HG03103 (cell line): Measurements from ENCODE around the gene POLR2E.
"Not testable (repeated sequence)": the region's sequence is repeated elsewhere in the genome, so short reads cannot be mapped to it uniquely, and the experiment has no call there.

Experiments used
- ATAC-seq: cut with Tn5 transposase; IDR thresholded peaks from one replicate; pipeline ENCODE4 v1.9.1; 2021; ENCODE audit warnings: low read depth; ENCODE audit not compliant: unreplicated experiment

POLR2E gene

GRCh38 chr19:1126984-1127760 lies 32.0 kb upstream of the POLR2E start:
- ATAC-seq = no peak

GRCh38 chr19:1125601-1126467 lies 30.7 kb upstream of the POLR2E start:
- no peak for ATAC-seq

- ATAC-seq = no peak
Observed at GRCh38 chr19:1123885-1124677, 28.9 kb upstream of the POLR2E start.

- ATAC-seq = no peak
Observed at GRCh38 chr19:1123381-1123780, 28.2 kb upstream of the POLR2E start.

GRCh38 chr19:1122972-1123363 lies 27.8 kb upstream of the POLR2E start:
- no peak for ATAC-seq

GRCh38 chr19:1122021-1122971 lies 27.1 kb upstream of the POLR2E start:
- no peak for ATAC-seq

- no peak for ATAC-seq
Observed at GRCh38 chr19:1121395-1121794, 26.2 kb upstream of the POLR2E start.

- ATAC-seq = no peak
Observed at GRCh38 chr19:1119475-1120217, 24.5 kb upstream of the POLR2E start.

GRCh38 chr19:1118999-1119398 lies 23.8 kb upstream of the POLR2E start:
- ATAC-seq = no peak

- no peak for ATAC-seq
Observed at GRCh38 chr19:1117654-1118053, 22.5 kb upstream of the POLR2E start.

- no peak for ATAC-seq
Observed at GRCh38 chr19:1116726-1117581, 21.8 kb upstream of the POLR2E start.

- ATAC-seq = no peak
Observed at GRCh38 chr19:1115646-1116420, 20.7 kb upstream of the POLR2E start.

GRCh38 chr19:1114728-1115127 lies 19.6 kb upstream of the POLR2E start:
- ATAC-seq = not testable (repeated sequence)

GRCh38 chr19:1113986-1114483 lies 18.9 kb upstream of the POLR2E start:
- ATAC-seq = no peak

GRCh38 chr19:1113030-1113985 lies 18.1 kb upstream of the POLR2E start:
- ATAC-seq = no peak
